Endometrium (tissue), 2 donors: ENCODE results near the gene TTC22.

ENCODE experiments used
- FAIRE-seq: peaks from 2 replicates; lab custom pipeline; 2012; peaks lifted over from hg19 to GRCh38; lab: Jason Lieb, UNC
- donor health status: control.
- donor health status: control.

TTC22 gene

GRCh38 chr1:54750596-54750995 is 50.5 kb downstream of the TTC22 start:
- FAIRE-seq: no peak

- no peak for FAIRE-seq
Observed at GRCh38 chr1:54748094-54748835, 52.9 kb downstream of the TTC22 start.

- no peak for FAIRE-seq
Observed at GRCh38 chr1:54745864-54746263, 55.3 kb downstream of the TTC22 start.

- no peak for FAIRE-seq
Observed at GRCh38 chr1:54745274-54745673, 55.8 kb downstream of the TTC22 start.

- FAIRE-seq: no peak
Observed at GRCh38 chr1:54744696-54745095, 56.4 kb downstream of the TTC22 start.

- FAIRE-seq: no peak
Observed at GRCh38 chr1:54743416-54744226, 57.5 kb downstream of the TTC22 start.

GRCh38 chr1:54742282-54742681 is 58.8 kb downstream of the TTC22 start:
- FAIRE-seq: no peak

- no peak for FAIRE-seq
Observed at GRCh38 chr1:54741531-54741930, 59.6 kb downstream of the TTC22 start.

GRCh38 chr1:54738244-54738643 is 62.9 kb downstream of the TTC22 start:
- no peak for FAIRE-seq

- FAIRE-seq: no peak
Observed at GRCh38 chr1:54736685-54737084, 64.4 kb downstream of the TTC22 start.
